K562 (cell line): Measurements from ENCODE around the gene GPS2. TPM values are rescaled to one million over a fixed set of nuclear protein-coding genes. Genes with fewer than 3 reads are reported as not detected.

Experiments
- CBFB ChIP-seq: sonication (generic); formaldehyde crosslinking; IDR thresholded peaks from 2 replicates; pipeline ENCODE4 v1.4.0; 2020; ENCODE audit warnings: mild to moderate bottlenecking, missing genetic modification reagents
- CBX1 ChIP-seq: sonication (generic); IDR thresholded peaks from 2 replicates; pipeline ENCODE4 v1.6.1; 2016; ENCODE audit warnings: antibody characterized with exemption, low read depth, mild to moderate bottlenecking
- DDX20 ChIP-seq: fragments of 450-650 bp; IDR thresholded peaks from 2 replicates; pipeline ENCODE4 v1.6.1; 2016; ENCODE audit warnings: missing genetic modification characterization, low read depth, mild to moderate bottlenecking, missing compliant biosample characterization, moderate library complexity
- EZH2 ChIP-seq: IDR thresholded peaks from 2 replicates; pipeline ENCODE4 v1.6.1; 2012; ENCODE audit warnings: low read depth, mild to moderate bottlenecking, inconsistent platforms, low read length, borderline replicate concordance
- HMG20B ChIP-seq: fragments of 250-450 bp; sonication (Bioruptor Pico); IDR thresholded peaks from 2 replicates; pipeline ENCODE4 v1.5.0; 2021; ENCODE audit warnings: mild to moderate bottlenecking
- KLF6 ChIP-seq: fragments of 250-450 bp; sonication (Bioruptor Pico); IDR thresholded peaks from 2 replicates; pipeline ENCODE4 v1.4.0; 2020; ENCODE audit warnings: mild to moderate bottlenecking, moderate library complexity, borderline replicate concordance
- MXD1 ChIP-seq: fragments of 250-450 bp; sonication (Bioruptor Pico); IDR thresholded peaks from 2 replicates; pipeline ENCODE4 v1.8.0; 2021; ENCODE audit warnings: borderline replicate concordance, mild to moderate bottlenecking, moderate library complexity; ENCODE audit not compliant: poor library complexity, severe bottlenecking
- NCOA2 ChIP-seq, 2 experiments: fragments of 450-650 bp; IDR thresholded peaks; 2 replicates each; pipeline ENCODE4 v1.6.1; 2018; ENCODE audit warnings: mild to moderate bottlenecking in 2 of 2, moderate library complexity in 1 of 2; ENCODE audit not compliant: partially characterized antibody in 2 of 2
- NFIC ChIP-seq: fragments of 450-650 bp; IDR thresholded peaks from 2 replicates; pipeline ENCODE4 v1.6.1; 2017; ENCODE audit warnings: mild to moderate bottlenecking, inconsistent platforms
- NFIX ChIP-seq: fragments of 250-450 bp; sonication (Bioruptor Pico); IDR thresholded peaks from 2 replicates; pipeline ENCODE4 v1.4.0; 2020; ENCODE audit warnings: low read depth, mild to moderate bottlenecking, moderate library complexity
- NR2F6 ChIP-seq: fragments of 450-650 bp; formaldehyde crosslinking; IDR thresholded peaks from 2 replicates; pipeline ENCODE4 v1.4.0; 2020; ENCODE audit warnings: mild to moderate bottlenecking
- PHF8 ChIP-seq: fragments of 200-600 bp; sonication (generic); IDR thresholded peaks from 2 replicates; pipeline ENCODE4 v1.6.1; 2012; ENCODE audit warnings: mixed run types, mild to moderate bottlenecking, inconsistent platforms, low read length, moderate library complexity, borderline replicate concordance
- PREB ChIP-seq: sonication (generic); formaldehyde crosslinking; IDR thresholded peaks from 2 replicates; pipeline ENCODE4 v1.8.1; 2023; ENCODE audit warnings: mild to moderate bottlenecking, missing genetic modification reagents
- SMAD1 ChIP-seq: fragments of 150-350 bp; IDR thresholded peaks from 2 replicates; pipeline ENCODE4 v1.6.1; 2014; ENCODE audit warnings: low read length, low read depth; ENCODE audit not compliant: partially characterized antibody
- SMARCA5 ChIP-seq: fragments of 450-650 bp; IDR thresholded peaks from 2 replicates; pipeline ENCODE4 v1.6.1; 2016
- TAF1 ChIP-seq: IDR thresholded peaks from 2 replicates; pipeline ENCODE4 v1.6.1; 2011; ENCODE audit warnings: mild to moderate bottlenecking, low read length, moderate library complexity; ENCODE audit not compliant: insufficient read depth, control insufficient read depth, severe bottlenecking; ENCODE audit errors: extremely low read depth
- TEAD4 ChIP-seq, 2 experiments: sonication (generic) in 1 of 2; formaldehyde crosslinking in 1 of 2; IDR thresholded peaks; 2 replicates each; pipeline versions ENCODE4 v1.6.1 to v1.8.0; 2012 to 2022; ENCODE audit warnings: borderline replicate concordance in 1 of 2, inconsistent platforms in 1 of 2, low read length in 1 of 2, mild to moderate bottlenecking in 1 of 2, missing genetic modification reagents in 1 of 2
- TRIM24 ChIP-seq, 2 experiments: fragments of 450-650 bp; IDR thresholded peaks; 2 replicates each; pipeline ENCODE4 v1.6.1; 2016
- ZBTB9 ChIP-seq: fragments of 450-650 bp; formaldehyde crosslinking; IDR thresholded peaks from 2 replicates; pipeline ENCODE4 v1.4.0; 2020; ENCODE audit warnings: mild to moderate bottlenecking, moderate library complexity
- ZNF174 ChIP-seq: fragments of 250-450 bp; sonication (Bioruptor Pico); IDR thresholded peaks from 2 replicates; pipeline ENCODE4 v1.4.0; 2020; ENCODE audit warnings: mild to moderate bottlenecking
- ZNF184 ChIP-seq: sonication (generic); formaldehyde crosslinking; IDR thresholded peaks from 2 replicates; pipeline ENCODE4 v1.5.0; 2020; ENCODE audit warnings: missing genetic modification reagents
- ZNF518B ChIP-seq: fragments of 250-450 bp; sonication (Bioruptor Pico); IDR thresholded peaks from 2 replicates; pipeline ENCODE4 v1.5.0; 2021; ENCODE audit warnings: mild to moderate bottlenecking, moderate library complexity
- polyA plus RNA-seq, 8 experiments: library from polyadenylated mRNA; depleted of rRNA in 4 of 8; stranded (reverse) in 5 of 8; unstranded in 3 of 8; fragments of >200 nt; fragmentation: Nextera tagmentation in 2 of 8; fragmentation: Illumina TruSeq in 1 of 8; extraction: Ambion mirVana in 2 of 8; extraction: Trizol in 1 of 8; gene quantifications; 2 replicates each; pipeline versions ENCODE4 v1.2.1 to v1.2.3, GENCODE V29; 2011 to 2014; ENCODE audit warnings: inconsistent platforms in 1 of 8, missing spikeins in 1 of 8
- total RNA-seq, 7 experiments: library from RNA; depleted of rRNA in 6 of 7; stranded (reverse); fragments of >200 nt in 6 of 7; fragmentation: Illumina TruSeq in 2 of 7; extraction: Trizol in 2 of 7; gene quantifications; 2 replicates each; pipeline versions ENCODE4 v1.2.1 to v1.2.3, GENCODE V29; 2011 to 2021; ENCODE audit warnings: low replicate concordance in 1 of 7

The GPS2 gene
- total and polyA plus RNA-seq, 9 of the 15 experiments (the other 6 are each of a cell fraction or from before 2014, with no cell fraction given): 18.3 to 75.7 (median 37.0) TPM

DNA sequence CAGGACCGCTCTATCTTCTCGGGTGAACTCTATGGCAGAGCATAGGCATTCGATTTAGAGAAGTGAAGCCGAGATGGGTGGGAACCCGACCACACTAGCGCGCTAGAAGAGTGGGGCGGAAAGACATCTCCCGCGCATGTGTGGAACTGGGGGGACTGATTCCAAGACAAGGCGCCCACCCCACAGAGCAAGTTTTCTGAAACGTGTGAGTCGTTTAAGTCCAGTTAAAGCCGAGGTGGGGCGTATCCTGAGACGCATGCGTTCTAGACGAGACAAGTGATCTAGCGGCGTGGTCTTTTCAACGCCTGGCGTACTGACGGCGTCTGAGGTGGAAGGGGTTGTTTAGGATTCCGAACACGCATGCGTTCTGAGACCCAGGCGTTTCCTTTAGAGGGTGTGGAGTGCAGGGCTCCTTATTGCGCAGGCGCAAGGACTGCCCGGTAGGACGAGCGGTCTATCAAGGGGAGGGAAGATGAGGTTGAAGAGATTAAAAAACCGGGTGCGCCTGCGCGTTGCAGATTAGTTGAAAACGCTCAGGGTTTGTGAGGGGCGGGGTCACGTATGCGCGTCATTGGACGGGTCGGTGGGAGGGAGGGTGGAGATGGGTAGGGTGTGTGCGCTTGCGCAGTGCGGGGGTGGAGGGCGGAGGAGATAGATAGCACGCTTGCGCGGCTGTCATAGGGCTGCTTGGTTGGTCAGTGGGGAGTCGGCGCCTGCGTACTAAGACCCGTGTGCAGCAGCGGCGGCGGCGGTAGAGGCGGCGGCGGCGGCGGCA, 8.1 kb downstream of the GPS2 start, which contains the start of gene EIF5A (continued):
- TF ChIP-seq MXD1 (CRISPR knock-in tag): no peak
- no peak for TF ChIP-seq ZNF174 (CRISPR knock-in tag)
- TF ChIP-seq NFIC: no peak
- no peak for TF ChIP-seq NFIX (CRISPR knock-in tag)
- TF ChIP-seq ZNF184 (CRISPR knock-in tag): no peak
- no peak for TF ChIP-seq CBX1
- TF ChIP-seq TRIM24 (IDR thresholded peaks at IDR 0.05): no peak
- TF ChIP-seq PHF8: peak; percentile 68; the same call in 1 of the 2 replicates
- TF ChIP-seq ZNF518B (CRISPR knock-in tag): no peak
- TF ChIP-seq KLF6: peak; percentile 38; the same call in 1 of the 2 replicates
- no peak for TF ChIP-seq NR2F6 (CRISPR knock-in tag)
- no peak for TF ChIP-seq SMARCA5
- no peak for TF ChIP-seq PREB (CRISPR knock-in tag)
- TF ChIP-seq TAF1: peak; percentile 85
- TF ChIP-seq ZBTB9 (CRISPR knock-in tag): no peak
- no peak for TF ChIP-seq HMG20B (CRISPR knock-in tag)
- TF ChIP-seq TEAD4 (IDR thresholded peaks at IDR 0.05; ENCODE audit: low read length): no peak
- no peak for TF ChIP-seq TEAD4 (CRISPR knock-in tag; IDR thresholded peaks at IDR 0.05; ENCODE audit: borderline replicate concordance)
- TF ChIP-seq EZH2: no peak
- TF ChIP-seq SMAD1: no peak
- no peak for TF ChIP-seq DDX20 (tag)
- TF ChIP-seq CBFB (CRISPR knock-in tag): no peak
- no peak for TF ChIP-seq NCOA2 (IDR thresholded peaks at IDR 0.05; ENCODE audit: partially characterized antibody in 2 of 2)
